HG03342 (cell line): Measurements from ENCODE around the gene ZSCAN29.
"Not testable (repeated sequence)": the region's sequence is repeated elsewhere in the genome, so short reads cannot be mapped to it uniquely, and the experiment has no call there.

ENCODE experiments used
- ATAC-seq: cut with Tn5 transposase; IDR thresholded peaks from one replicate; pipeline ENCODE4 v1.9.1; 2021; ENCODE audit warnings: mild to moderate bottlenecking, moderate library complexity; ENCODE audit not compliant: unreplicated experiment

The ZSCAN29 gene

DNA sequence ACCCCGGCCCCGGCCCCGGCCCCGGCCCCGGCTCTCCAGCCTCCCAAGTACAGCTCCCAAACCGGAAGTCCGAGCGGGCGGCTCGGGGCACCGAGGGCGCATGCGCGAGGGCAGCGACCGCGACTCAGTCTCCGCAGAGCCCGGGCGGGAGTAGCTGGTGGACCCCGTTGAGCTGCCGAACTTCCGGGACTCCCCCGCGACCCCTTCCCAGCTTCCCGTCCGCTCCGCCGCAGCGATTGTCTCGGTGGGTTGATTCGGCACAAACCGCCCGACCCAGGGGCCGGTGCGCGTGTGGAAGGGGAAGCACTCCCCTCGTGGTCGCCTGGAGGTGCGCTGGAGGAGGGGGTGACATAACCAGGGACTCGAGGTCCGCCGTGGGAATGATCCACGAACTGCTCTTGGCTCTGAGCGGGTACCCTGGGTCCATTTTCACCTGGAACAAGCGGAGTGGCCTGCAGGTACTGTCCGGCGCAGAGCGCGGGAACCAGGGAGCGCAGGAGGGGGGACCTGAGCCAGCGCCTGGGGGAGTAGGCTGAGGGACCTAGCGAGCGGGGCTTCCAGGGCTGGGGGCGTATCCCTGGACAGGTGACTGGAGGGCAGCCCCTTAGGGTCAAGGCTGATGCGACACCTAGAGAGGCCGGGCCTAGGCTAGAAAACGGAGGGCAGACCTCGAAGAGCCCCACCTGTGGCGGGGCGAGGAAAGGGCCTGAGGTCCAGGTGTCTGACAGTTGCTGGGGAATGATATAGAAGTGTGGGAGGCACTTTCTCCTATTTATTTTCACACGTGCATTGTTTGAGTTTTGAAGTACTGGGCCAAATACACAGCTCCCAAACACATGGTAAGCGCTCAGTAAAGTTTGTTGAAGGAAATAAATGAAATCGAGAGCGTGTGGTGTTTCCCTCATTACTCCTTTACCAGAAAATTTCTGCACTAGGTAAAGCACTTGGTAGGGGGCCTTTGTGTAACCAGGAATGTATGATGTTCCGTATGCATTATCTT lies at the start of gene ZSCAN29, which contains the start of gene TUBGCP4:
TSS of gene ZSCAN29 (minus strand) at position 69 of the 1,000 bp plus-strand sequence. CDS start 1,130 bp downstream, outside the sequence.
TSS of gene TUBGCP4 (plus strand) at position 127 of the 1,000 bp plus-strand sequence. CDS start at position 381, 254 bp downstream.
- ATAC-seq, result peak; percentile 70

DNA sequence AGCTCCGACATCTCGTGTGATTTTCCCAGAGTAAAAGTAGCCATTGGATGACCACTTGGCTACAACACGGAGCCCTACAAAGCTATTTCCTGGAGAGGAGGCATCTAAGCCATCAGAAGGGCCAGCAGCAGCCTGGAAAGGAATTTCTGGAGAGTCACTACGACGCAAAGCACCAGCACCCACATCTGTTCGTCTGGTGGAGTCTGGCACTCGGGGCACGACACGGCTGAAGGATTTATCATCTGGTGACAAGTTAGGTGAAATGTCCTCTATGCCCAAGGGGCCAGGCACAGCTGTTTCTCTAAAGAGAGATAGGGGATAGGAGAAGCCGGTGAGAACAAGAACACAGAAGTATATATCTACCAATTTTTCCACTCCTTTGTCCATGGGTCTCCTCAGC lies 49.6 kb upstream of the ZSCAN29 start:
- ATAC-seq, result no peak

DNA sequence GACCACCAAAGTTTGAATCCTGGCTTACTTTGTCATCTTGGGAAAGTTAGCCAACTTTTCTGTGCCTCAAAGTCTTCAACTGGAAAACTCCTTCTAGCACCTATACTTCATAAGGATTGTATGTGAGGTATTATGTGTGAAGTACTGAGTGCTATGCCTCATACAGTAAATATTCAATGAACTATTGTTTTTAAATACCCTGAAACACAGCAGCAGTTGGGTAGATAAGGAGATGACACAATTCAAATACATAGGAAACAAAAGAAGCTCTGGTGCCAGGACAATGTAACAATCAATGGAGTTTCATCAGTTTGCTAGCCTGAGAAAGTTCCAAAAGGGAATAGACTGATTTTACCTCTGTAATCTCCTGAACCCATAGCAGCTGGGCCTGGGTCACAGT lies 43.4 kb upstream of the ZSCAN29 start:
- ATAC-seq, result no peak

DNA sequence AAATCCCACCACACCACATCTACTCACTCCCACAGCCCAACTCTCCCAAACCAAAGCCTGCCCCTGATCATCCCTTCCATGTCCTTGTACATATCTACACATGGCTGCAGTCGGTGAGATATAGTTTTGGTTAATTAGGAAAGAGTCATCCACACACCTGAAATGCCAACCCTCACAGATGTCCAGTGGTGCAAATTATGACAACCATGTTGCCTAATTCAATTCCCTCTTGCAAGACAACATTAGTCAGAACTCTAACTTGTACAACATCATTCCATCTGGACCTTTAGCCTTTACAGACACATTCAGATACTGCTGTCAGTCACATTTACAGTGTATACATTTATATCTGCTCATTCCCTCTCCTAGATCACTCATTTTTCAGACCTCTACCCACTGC lies 41.3 kb upstream of the ZSCAN29 start:
- no peak for ATAC-seq

DNA sequence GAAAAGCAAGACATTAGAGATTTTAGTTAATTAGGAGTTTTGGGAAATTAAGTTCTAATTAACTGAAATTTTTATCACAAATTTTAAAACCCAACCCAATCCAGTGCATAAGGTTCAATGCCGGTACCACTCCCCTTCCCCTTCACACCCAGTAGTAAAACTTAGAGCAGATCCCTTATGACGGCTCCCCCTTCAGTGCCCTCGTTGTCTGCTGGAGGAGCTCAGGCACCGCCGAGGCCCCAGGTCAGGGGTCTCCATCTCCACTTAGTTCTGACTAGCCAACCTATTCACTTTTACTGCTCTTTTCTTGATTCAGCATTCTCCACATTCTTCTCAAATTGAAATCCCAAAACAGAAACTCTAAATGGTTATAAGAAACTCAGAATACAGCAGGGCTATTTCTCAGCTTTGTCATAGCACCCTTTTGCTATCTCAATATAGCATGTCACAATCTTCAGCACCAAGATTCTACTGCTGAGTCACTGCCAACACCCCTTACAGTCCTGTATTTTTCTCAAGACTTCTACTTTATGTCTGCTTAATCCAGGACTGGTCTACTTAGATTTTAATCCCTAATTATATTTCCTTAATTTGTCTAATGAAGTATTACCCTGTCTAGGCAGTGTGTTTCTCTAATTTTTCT lies 39.9 kb upstream of the ZSCAN29 start:
- no peak for ATAC-seq

DNA sequence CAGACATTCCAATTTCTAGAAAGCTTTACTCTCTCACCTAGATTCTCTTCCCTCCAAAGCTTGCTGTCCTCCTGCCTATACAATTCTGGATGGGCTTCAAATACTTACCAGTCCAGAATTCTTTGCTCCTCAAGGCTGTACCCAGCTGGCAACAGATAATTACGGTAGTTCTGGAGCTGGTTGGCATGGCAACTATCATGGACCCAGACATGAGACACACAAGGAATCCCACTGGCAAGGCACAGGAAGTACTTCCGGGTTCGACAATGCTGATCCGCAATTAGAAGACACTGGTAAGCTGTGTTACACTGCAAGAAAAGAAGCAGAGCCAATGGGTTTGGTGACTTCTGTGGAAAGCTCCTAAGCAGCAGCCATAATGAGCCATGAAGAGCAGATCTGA lies 37.9 kb upstream of the ZSCAN29 start:
- no peak for ATAC-seq

DNA sequence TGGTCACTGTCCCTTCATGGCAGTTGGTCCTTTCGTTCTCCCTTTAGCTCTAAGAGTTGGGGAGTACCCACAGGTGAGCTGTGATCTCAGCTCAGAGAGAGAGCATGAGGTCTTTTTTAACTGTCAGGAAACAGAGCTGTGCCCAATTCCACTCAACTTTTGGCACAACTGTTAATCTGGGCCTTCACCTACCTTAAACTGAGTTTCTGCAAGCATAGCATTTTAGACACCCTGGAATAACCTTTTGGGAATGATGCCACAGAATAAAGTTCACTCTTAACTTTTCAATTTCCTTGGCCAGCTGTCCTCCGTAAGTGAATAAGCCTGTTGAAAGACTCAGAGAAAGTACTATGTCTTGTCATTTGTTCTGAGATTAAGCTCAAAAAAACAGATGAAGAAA lies 36.0 kb upstream of the ZSCAN29 start:
- ATAC-seq, result no peak

DNA sequence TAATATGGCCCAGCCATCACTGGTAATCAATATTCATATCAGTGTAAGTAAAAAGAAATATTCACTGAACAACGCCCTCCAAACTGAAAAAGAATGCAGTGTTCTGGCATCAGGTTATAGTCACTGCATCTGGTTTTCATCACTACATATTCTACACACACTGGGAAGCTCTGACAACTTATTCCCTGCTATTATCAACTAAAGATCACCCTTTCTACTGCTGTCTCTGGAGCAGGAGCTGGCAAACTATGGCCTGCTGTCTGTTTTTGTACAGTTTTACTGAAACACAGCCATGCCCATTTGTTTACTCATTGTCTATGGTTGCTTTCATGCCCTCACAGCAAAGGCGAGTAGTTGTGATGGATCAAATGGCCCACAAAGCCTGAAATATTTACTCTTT lies 35.3 kb upstream of the ZSCAN29 start:
- no peak for ATAC-seq

DNA sequence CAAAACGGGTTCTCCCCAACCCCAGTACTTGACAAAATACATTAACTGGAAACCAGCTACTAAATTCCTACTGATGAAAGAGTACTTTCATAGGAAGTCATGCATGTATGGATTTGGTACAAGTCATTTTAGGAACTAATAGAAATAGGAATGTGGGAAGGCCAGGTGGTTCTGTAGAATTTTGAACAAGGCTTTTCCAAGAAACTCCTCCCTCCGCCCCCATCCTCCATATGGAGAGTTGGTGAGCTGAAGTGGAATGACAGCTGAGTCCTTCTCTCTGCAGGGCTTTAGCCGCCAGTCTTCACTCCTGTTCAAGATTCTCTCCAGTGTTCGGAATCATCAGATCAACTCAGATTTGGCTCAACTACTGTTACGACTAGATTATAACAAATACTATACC lies 33.3 kb upstream of the ZSCAN29 start:
- no peak for ATAC-seq

DNA sequence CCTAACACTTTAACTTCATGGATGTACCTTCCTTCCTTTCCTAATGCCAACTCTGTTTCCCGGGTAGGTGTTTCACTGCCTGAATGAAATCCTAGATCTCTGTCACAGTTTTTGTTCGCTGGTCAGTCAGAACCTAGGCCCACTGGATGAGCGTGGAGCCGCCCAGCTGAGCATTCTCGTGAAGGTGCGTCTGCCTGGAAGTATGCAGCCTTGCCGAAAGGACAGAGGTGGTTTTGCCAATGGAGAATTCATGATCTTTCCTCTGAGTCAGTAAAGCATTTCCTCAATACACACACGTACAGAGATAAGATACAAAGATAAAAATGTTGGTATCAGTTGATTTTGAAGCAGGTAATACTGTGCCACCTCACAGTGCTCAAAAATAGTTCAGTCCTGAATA lies 32.8 kb upstream of the ZSCAN29 start:
- no peak for ATAC-seq

DNA sequence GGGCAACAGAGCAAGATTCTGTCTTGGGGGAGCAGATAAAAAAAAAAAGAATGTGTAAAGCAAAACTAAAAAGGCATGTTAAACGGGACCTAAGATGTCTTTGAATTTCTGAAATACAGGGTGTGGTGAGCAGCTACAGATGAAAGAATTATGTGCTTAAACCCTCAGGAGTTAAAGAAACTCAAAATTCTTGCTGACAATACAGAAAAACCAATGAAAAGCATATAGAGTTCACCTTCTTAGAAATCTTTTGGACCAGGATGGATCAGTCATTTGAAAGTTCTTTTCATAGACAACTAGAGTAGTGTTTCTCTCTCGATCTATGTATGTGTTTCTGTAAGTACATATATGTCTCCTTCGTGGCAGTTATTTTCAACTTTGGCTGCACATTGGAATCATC lies 31.4 kb upstream of the ZSCAN29 start:
- ATAC-seq, result no peak

DNA sequence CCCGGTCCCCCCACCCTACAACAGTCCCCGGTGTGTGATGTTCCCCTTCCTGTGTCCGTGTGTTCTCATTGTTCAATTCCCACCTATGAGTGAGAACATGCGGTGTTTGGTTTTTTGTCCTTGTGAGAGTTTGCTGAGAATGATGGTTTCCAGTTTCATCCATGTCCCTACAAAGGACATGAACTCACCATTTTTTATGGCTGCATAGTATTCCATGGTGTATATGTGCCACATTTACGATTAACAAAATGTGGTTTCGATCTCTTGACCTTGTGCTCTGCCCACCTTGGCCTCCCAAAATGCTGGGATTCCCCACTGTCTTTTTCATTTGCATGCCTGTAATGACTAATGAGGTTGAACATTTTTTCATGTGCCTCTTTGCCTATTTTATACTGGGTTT lies 22.7 kb upstream of the ZSCAN29 start:
- ATAC-seq, result not testable (repeated sequence)

DNA sequence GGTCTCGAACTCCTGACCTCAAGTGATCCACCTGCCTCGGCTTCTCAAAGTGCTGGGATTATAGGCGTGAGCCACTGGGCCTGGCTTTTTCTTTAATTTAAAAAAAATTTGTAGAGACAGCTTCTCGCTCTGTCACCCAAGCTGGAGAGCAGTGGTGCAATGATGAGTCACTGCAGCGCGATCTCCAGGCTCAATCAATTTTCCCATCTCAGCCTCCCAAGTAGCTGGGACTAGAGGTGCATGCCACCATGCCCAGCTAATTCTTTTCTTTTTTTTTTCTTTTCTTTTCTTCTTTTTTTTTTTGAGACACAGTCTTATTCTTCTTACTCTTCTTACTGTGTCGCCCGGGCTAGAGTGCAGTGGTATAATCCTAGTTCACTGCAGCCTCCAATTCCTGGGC lies 19.9 kb upstream of the ZSCAN29 start:
- no peak for ATAC-seq

DNA sequence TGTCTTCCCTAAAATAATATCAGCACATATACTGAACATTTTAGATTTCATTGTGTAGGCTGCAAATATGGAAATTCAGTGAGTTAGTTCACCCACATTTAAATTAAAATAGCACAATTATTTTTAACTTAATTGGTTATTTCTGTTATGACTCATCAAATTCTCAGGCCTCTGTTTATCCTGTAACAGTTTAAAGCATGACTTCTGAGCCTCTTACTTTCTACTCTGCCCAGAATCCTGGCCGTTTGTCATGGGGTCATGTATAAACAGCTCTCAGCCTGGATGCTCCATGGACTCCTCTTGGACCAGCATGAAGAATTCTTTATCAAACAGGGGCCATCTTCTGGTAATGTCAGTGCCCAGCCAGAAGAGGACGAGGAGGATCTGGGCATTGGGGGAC lies 12.2 kb upstream of the ZSCAN29 start:
- no peak for ATAC-seq

DNA sequence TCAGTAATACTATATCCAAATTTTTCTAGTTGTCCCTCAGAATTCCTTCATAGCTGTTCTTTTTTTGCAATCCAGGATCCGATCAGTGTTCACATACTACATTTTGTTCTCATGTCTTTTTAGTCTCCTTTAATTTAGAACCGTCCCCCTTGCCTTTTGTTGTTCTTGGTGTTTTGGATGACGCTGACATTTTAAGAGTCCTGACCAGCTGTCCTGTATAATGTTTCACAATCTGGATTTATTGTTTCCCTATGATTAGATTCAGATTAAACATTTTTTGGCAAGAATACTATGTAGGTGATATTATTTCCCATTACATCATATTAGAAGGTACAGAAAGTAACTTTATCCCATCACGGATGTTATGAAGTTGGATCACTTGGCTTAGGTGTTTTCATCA lies 11.5 kb upstream of the ZSCAN29 start:
- ATAC-seq, result no peak

DNA sequence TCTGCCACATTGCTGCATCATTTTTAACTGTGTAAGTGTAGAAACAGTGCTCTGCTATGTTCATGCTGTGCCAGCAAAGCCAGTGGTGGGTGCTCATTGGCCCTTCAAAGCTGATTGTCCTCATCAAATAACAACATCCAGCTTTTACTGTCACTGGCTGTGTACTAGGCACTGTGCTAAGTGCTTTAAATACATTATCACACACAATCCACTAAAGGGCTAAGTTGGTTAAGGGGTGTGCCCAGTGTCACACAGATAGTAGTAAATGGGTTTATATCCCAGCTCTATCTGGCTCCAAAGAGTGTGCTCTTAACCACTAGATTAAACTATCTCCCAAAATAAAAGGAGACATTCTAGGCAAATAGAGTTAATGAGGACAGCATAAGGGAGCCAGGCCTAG lies 7.8 kb upstream of the ZSCAN29 start:
- ATAC-seq, result no peak

DNA sequence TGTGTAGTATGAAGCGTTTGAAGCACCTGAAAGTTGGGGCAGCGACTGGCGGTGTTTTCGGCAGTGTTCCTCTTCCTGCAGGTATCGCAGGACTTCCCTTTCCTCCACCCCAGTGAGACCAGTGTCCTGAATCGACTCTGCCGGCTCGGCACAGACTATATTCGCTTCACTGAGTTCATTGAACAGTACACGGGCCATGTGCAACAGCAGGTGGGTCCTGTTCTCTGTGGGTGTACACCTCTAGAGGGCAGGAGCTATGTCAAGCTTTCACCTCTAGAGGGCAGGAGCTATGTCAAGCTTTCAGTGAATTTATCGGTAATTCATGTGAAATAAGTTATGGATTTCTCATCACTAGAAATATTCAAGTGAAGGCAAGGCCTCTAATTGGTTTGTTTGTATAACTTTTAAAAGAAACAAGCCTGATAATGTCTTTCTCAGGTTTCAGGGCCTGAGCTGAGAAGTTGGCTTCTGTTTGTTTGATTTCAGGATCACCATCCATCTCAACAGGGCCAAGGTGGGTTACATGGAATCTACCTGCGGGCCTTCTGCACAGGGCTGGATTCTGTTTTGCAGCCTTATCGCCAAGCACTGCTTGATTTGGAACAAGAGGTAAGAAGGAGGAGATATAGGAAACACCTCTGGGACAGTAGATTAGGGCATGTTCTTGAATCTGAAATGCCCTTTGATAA lies 5.3 kb upstream of the ZSCAN29 start:
- ATAC-seq, result no peak

DNA sequence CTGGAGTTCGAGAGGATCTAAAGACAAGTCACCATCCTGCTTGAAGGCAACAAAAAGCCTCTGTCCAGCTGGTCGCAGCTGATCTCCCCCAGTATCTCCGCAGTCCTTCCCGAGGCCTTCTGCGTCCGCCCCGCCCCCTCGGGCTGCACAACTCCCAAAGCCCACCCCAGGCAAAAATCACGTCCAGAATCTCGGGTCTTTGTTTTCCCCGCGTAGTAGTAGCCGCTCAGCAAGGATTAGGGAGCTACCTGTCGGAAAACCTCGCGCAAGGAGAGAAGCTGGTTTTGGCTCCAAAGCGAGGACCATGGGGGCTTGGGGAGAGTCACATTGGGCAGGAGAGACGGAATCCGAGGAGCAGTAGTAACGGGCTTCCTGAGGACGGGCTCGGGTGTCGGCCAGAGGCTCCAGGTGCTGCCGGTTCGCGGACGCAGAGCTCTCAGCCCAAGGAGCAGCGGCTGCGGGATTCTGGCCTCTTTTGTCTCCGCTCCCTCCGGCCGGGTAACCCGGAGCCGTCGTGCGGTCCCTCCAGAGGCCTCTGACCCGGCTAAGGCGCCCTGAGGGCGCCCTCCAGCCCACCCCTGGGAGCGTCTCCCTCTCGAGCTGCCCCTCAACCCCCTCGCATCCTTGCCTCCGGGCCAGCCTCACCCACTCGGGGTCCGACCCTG lies 401 bp downstream of the ZSCAN29 start:
- ATAC-seq, result peak; percentile 36

DNA sequence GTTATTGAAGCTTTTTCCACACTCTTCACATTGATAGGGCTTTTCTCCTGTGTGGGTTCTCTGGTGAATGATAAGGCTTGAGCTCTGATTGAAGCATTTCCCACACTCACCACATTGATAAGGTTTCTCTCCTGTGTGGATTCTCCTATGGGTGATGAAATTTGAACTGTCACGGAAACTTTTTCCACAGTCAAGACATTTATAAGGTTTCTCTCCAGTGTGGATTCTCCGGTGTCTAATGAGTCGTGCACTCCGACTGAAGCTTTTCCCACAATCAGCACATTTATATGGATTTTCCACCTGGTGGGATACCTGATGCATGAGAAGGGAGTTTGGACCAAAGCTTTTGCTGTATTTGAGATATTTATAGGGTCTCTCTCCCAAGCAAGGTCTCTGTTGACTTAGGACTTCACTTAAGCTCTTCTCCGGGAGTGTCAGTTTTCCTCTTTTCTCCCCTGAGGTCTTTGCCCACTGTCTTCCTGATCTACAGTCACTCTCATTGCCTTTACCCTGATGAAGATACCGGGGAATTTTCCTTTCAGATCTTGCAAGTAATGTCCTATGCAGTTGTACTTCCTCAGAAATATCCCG lies 9.4 kb downstream of the ZSCAN29 start:
- no peak for ATAC-seq

DNA sequence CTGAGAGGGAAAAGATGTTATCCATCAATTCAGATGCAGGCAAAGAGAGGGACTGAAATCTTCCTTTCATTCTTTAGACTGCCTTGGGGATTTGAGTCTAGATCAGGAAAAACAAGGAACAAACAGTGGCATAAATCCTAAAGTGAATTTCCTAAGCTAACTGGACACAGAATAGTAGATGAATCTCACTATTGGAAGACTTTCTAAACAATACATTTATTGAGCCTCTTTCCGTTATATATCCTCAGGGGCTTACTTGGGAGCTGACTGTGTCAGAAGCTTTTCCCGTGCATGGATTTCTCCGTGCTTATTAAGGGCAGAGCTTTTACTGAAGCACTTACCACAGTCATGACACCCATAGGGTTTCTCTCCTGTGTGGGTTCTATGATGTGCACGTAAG lies 10.0 kb downstream of the ZSCAN29 start:
- ATAC-seq, result no peak
